ENCODE measurements around the gene TFAP2E. TPM values are rescaled to one million over a fixed set of nuclear protein-coding genes. Genes with fewer than 3 reads are reported as not detected.

The TFAP2E gene
- total RNA-seq: 0.69 TPM

GRCh38 chr1:35573198-35574124 lies at the start of gene TFAP2E:
TFAP2E (plus strand) TSS chr1:35573314; CDS start chr1:35573578, 264 bp downstream.

GRCh38 chr1:35557118-35557610 lies 15.9 kb upstream of the TFAP2E start, which contains the start of gene KIAA0319L:
KIAA0319L (minus strand) TSS chr1:35557403; CDS start chr1:35554491, 2,912 bp downstream.

GRCh38 chr1:35557611-35558373 lies 15.3 kb upstream of the TFAP2E start, which contains the start of gene NCDN:
NCDN (plus strand) TSS chr1:35557799; CDS start chr1:35558191, 392 bp downstream.

GRCh38 chr1:35641233-35641866 lies 68.2 kb downstream of the TFAP2E start, which contains the start of gene PSMB2:
PSMB2 (minus strand) TSS chr1:35641526; CDS start chr1:35641432, 94 bp downstream.

Other genes with a start within 250 kb of the TFAP2E start
- 68.3 TPM for gene KIAA0319L, start 15.9 kb upstream of the TFAP2E start, total RNA-seq
- gene NCDN, start 15.5 kb upstream of the TFAP2E start, total RNA-seq: 117 TPM
- 27.0 TPM for gene PSMB2, start 68.2 kb downstream of the TFAP2E start, total RNA-seq
- gene C1orf216, start 145.6 kb downstream of the TFAP2E start, total RNA-seq: 69.9 TPM
- 6.2 TPM for gene CLSPN, start 196.7 kb downstream of the TFAP2E start, total RNA-seq
- gene AGO4, start 234.7 kb downstream of the TFAP2E start, total RNA-seq: 51.4 TPM